D721Med (cell line): ENCODE data around the gene ISG15.

ENCODE experiments used
- DNase-seq: peaks from one replicate; pipeline ENCODE4 v3.0.0; 2011; ENCODE audit warnings: low spot score; ENCODE audit not compliant: insufficient read length
- FAIRE-seq: peaks from 2 replicates; lab custom pipeline; 2011; peaks lifted over from hg19 to GRCh38; lab: Jason Lieb, UNC
- CTCF ChIP-seq: IDR thresholded peaks from 2 replicates; pipeline ENCODE4 v1.5.1; 2012; ENCODE audit warnings: mild to moderate bottlenecking, control low read depth; ENCODE audit not compliant: insufficient read depth; ENCODE audit errors: missing control alignments

The ISG15 gene

DNA sequence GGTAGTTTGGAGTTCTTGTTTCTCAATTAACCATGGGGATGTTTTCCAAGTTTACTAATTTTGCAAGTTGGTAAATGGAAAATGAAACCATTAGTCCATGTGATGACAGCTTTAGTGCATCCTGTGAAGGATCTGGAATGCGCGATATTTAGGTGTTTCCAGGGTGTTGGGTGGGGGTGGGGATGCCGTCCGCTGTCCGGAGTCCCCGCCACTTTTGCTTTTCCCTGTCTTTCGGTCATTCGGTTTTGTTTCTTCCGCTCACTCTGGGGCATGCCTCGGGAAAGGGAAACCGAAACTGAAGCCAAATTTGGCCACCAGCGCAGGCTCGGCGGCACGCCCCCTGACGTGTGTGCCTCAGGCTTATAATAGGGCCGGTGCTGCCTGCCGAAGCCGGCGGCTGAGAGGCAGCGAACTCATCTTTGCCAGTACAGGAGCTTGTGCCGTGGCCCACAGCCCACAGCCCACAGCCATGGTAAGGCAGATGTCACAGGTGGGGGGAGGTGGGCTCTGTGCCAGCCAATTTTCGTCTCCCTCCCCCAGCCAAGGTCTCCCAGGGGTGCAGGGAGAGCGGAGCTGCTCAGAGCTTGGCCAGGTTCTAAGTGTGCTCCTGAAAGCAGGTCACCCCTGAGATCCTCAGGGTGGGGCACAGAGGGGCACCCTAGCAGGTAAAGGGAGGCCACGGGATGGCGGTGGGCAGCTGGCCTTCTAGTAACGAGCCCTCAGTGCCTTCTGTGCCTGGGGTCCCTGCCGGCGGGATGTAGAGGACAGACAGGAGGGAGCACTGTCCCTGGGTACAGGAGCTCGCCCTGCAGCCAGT, at the start of gene ISG15:
TSS of gene ISG15 (plus strand) at position 393 of the 817 bp plus-strand sequence. CDS start at position 470, 77 bp downstream.
- FAIRE-seq = no peak

GRCh38 chr1:963746-964525, 49.4 kb upstream of the ISG15 start:
- no peak for DNase-seq
- no peak for TF ChIP-seq CTCF
- FAIRE-seq = no peak

More for the DNA sequence above, at the start of gene ISG15:
- no peak for DNase-seq
- no peak for TF ChIP-seq CTCF

DNA sequence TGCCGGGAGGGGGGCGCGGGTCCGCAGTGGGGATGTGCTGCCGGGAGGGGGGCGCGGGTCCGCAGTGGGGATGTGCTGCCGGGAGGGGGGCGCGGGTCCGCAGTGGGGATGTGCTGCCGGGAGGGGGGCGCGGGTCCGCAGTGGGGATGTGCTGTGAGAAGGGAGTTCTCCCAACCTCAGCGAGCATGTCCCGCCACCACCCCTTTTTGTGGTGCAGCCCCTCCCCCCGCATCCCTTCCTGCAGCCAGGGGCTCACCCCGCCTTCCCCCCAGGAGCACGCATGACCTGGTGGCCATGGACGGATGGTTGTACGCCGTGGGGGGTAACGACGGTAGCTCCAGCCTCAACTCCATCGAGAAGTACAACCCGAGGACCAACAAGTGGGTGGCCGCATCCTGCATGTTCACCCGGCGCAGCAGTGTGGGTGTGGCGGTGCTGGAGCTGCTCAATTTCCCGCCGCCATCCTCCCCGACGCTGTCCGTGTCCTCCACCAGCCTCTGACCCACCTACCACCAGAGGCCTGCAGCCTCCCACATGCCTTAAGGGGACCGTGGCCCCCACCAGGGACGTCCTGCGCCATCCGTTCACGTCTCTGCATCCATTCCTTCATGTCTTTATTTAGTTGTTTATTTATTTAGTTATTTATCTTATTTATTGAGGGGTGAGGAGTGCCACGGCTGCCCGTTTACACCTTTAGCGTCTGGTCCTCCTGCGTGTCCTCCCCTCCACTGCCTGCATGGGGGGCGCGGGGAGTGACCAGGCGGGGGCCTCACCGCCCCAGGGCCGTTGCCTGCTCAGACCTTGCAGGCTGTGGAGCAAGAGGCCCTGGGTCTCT, 48.4 kb upstream of the ISG15 start:
- FAIRE-seq = no peak
- TF ChIP-seq CTCF = no peak
- no peak for DNase-seq

GRCh38 chr1:965526-966134, 47.7 kb upstream of the ISG15 start:
- FAIRE-seq (no peak), DNase-seq (no peak)
- TF ChIP-seq CTCF = no peak

DNA sequence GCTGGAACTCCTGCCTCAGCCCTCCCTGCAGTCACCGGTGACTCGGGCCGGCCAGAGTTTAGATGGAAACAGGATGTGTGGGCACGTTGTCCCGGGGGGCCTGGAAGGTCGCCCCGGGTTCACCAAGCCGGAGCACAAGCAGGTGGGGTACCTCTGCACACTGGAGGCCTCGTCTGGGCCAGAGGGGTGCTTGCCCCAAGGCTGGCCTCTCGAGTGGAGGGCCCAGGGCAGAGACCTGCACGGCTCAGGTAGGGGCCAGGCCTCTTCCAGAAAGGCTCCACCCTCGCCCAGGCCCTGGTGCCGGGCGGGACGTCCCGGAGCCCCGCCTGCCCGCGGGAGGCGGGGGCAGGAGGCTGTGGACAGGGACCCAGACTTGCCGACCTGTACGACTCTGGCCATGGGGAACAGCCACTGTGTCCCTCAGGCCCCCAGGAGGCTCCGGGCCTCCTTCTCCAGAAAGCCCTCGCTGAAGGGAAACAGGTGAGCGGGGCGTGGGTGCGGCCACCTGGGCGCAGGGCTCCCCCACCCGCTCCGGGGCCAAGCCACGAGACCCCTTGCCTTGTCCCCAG, 47.1 kb upstream of the ISG15 start, which contains the start of gene PLEKHN1:
TSS of gene PLEKHN1 (plus strand) at position 348 of the 569 bp plus-strand sequence. CDS start at position 398, 50 bp downstream.
- DNase-seq (no peak), FAIRE-seq (no peak)
- no peak for TF ChIP-seq CTCF

- DNase-seq = no peak
- FAIRE-seq = no peak
Measured at GRCh38 chr1:966704-967300, 46.5 kb upstream of the ISG15 start.

More at GRCh38 chr1:966704-967300, 46.5 kb upstream of the ISG15 start:
- TF ChIP-seq CTCF = no peak
